Measurements from ENCODE around the gene SLC22A14. TPM values are rescaled to one million over a fixed set of nuclear protein-coding genes. Genes with fewer than 3 reads are reported as not detected.

Gene SLC22A14
- total and polyA plus RNA-seq, 10 of the 15 experiments (the other 5 are each of a cell fraction or from before 2014, with no cell fraction given), result not detected

DNA sequence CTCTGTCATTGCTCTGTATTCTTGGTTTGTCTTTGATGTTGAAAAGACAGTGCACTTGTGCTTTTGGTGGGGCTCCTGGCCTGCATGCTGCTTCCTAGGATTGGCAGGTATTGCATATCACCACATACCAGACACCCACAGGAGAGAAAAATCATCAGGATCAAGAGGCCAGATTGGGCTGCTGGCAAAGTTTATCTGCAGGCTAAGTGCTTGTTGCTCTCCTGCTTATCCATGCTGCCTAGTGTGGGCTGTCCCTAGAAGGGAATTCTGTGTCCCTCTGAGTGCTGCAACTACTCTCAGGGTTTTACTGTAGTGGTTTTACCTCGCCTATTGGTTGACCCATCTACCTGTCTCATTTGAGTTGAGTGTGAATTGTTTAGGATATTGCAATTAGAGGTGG, 17.3 kb upstream of the SLC22A14 start:
- H3K4me2 ChIP-seq (ENCODE audit: control insufficient read depth, insufficient read depth), result no peak overlapping the region
- CTCF ChIA-PET, result no interaction called here

GRCh38 chr3:38265604-38266307, 16.3 kb upstream of the SLC22A14 start, which contains the start of gene SLC22A13:
Gene SLC22A13, plus strand, starts transcription at chr3:38265812. Its CDS starts 49 bp downstream, at chr3:38265861.
- no peak for TF ChIP-seq NR2F1 (conservative IDR thresholded peaks at IDR 0.05)
- TF ChIP-seq CHD2 (IDR thresholded peaks at IDR 0.05; ENCODE audit: borderline replicate concordance, low read depth, low read length), result no peak
- TF ChIP-seq SREBF2 (IDR thresholded peaks at IDR 0.05; ENCODE audit: low read length), result no peak
- TF ChIP-seq, protein P1, sequence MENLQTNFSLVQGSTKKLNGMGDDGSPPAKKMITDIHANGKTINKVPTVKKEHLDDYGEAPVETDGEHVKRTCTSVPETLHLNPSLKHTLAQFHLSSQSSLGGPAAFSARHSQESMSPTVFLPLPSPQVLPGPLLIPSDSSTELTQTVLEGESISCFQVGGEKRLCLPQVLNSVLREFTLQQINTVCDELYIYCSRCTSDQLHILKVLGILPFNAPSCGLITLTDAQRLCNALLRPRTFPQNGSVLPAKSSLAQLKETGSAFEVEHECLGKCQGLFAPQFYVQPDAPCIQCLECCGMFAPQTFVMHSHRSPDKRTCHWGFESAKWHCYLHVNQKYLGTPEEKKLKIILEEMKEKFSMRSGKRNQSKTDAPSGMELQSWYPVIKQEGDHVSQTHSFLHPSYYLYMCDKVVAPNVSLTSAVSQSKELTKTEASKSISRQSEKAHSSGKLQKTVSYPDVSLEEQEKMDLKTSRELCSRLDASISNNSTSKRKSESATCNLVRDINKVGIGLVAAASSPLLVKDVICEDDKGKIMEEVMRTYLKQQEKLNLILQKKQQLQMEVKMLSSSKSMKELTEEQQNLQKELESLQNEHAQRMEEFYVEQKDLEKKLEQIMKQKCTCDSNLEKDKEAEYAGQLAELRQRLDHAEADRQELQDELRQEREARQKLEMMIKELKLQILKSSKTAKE (IDR thresholded peaks at IDR 0.05; ENCODE audit: low read depth, poor library complexity, severe bottlenecking), result no peak
- no peak for TF ChIP-seq ATF7 (IDR thresholded peaks at IDR 0.05; ENCODE audit: low read depth)
- TF ChIP-seq ZNF622 (IDR thresholded peaks at IDR 0.05), result no peak
- no peak for TF ChIP-seq KDM1A (IDR thresholded peaks at IDR 0.05; ENCODE audit: borderline replicate concordance)
- TF ChIP-seq NFXL1 (IDR thresholded peaks at IDR 0.05; ENCODE audit: borderline replicate concordance), result no peak
- no peak for TF ChIP-seq PML (IDR thresholded peaks at IDR 0.05; ENCODE audit: low read length)
- no peak for TF ChIP-seq ZBTB33 (IDR thresholded peaks at IDR 0.05)
- no peak for TF ChIP-seq STAT3 (IDR thresholded peaks at IDR 0.05; ENCODE audit: low read depth, low read length)
- no peak for TF ChIP-seq EED (IDR thresholded peaks at IDR 0.05; ENCODE audit: low read depth)
- no peak for TF ChIP-seq LARP7 (IDR thresholded peaks at IDR 0.05)
- no peak for TF ChIP-seq ZSCAN29 (IDR thresholded peaks at IDR 0.05)
- no peak within 1 kb of the TSS for H2AFZ ChIP-seq (ENCODE audit: control insufficient read depth, low read depth, low read length)
- no peak within 1 kb of the TSS for H3K9ac ChIP-seq (ENCODE audit: control insufficient read depth, insufficient read depth, low read length)
- no peak within 1 kb of the TSS for H3K4me3 ChIP-seq
- ChIA-PET RAD21 (ENCODE audit: unreplicated experiment) (interaction anchor here (1.6 kb wide), 1 partner anchor 129 kb away, joined by 3 read pairs; the partner anchor contains the start of gene ACAA1), SMC1A (ENCODE audit: uncharacterized antibody, unreplicated experiment) (no interaction called here), CTCF (no interaction called here), POLR2A (no interaction called here)
- 86% methylated on average over 9 of the region's 9 CpGs for WGBS (ENCODE audit: insufficient coverage, insufficient replicate concordance, low lambda C conversion rate, missing lambda C conversion rate)
- ATAC-seq (no peak), DNase-seq (ENCODE audit: low read depth, low spot score) (no peak), FAIRE-seq (no peak)
- H3K79me2 ChIP-seq (ENCODE audit: control insufficient read depth, insufficient read depth, low read length), result no peaks in the 10 kb centered on the region
- H3K27ac ChIP-seq (ENCODE audit: control insufficient read depth, insufficient read depth), result no peak within 1 kb of the TSS
- no peak within 1 kb of the TSS for H3K4me2 ChIP-seq (ENCODE audit: control insufficient read depth, insufficient read depth)
- in situ Hi-C loops (cut with MboI) (no loop called here), intact Hi-C loops (cut with micrococcal nuclease; ENCODE audit: unreplicated experiment) (no loop called here)
- BruUV-seq (replicated peaks), result no TSS peak
- no peaks in the 10 kb centered on the region for H4K20me1 ChIP-seq (ENCODE audit: control insufficient read depth, insufficient read depth)
- no peaks in the 10 kb centered on the region for H3K27me3 ChIP-seq (replicated peaks in 1 of 2; ENCODE audit: control insufficient read depth in 2 of 2, insufficient read depth in 2 of 2, low read length in 1 of 2)
- peaks cover 14% of the 10 kb centered on the region for H3K4me1 ChIP-seq (ENCODE audit: control insufficient read depth, insufficient read depth, low read length)
- no peaks in the 10 kb centered on the region for H3K36me3 ChIP-seq (ENCODE audit: control insufficient read depth in 2 of 2, insufficient read depth in 2 of 2, low read length in 1 of 2)
- no peaks in the 10 kb centered on the region for H3K9me3 ChIP-seq (replicated peaks; ENCODE audit: control insufficient read depth, insufficient read depth, low read length)

More for the DNA sequence above, 17.3 kb upstream of the SLC22A14 start:
- BruUV-seq (replicated peaks), result no TSS peak
- H3K9me3 ChIP-seq (replicated peaks; ENCODE audit: control insufficient read depth, insufficient read depth, low read length), result no peaks in the 10 kb centered on the region
- no peaks in the 10 kb centered on the region for H3K27me3 ChIP-seq (replicated peaks in 1 of 2; ENCODE audit: control insufficient read depth in 2 of 2, insufficient read depth in 2 of 2, low read length in 1 of 2)
- H3K4me1 ChIP-seq (ENCODE audit: control insufficient read depth, insufficient read depth, low read length), result peaks cover 14% of the 10 kb centered on the region
- H3K9ac ChIP-seq (ENCODE audit: control insufficient read depth, insufficient read depth, low read length), result no peak overlapping the region
- no peaks in the 10 kb centered on the region for H3K79me2 ChIP-seq (ENCODE audit: control insufficient read depth, insufficient read depth, low read length)
- H2AFZ ChIP-seq (ENCODE audit: control insufficient read depth, low read depth, low read length), result no peak overlapping the region
- intact Hi-C loops (cut with micrococcal nuclease; ENCODE audit: unreplicated experiment), result no loop called here
- ChIA-PET POLR2A (no interaction called here), RAD21 (ENCODE audit: unreplicated experiment) (interaction anchor here (1.2 kb wide), 1 partner anchor 9 kb away, joined by 3 read pairs; no protein-coding TSS in a partner anchor), SMC1A (ENCODE audit: uncharacterized antibody, unreplicated experiment) (no interaction called here)
- FAIRE-seq (no peak), DNase-seq (ENCODE audit: low read depth, low spot score) (no peak), ATAC-seq (no peak)
- 0% methylated on average over 1 of the region's 1 CpG for WGBS (ENCODE audit: insufficient coverage, insufficient replicate concordance, low lambda C conversion rate, missing lambda C conversion rate)
- in situ Hi-C loops (cut with MboI), result no loop called here
- H3K4me3 ChIP-seq, result no peak overlapping the region
- no peak overlapping the region for H3K27ac ChIP-seq (ENCODE audit: control insufficient read depth, insufficient read depth)
- no peak for TF ChIP-seq MEF2B (IDR thresholded peaks at IDR 0.05; ENCODE audit: partially characterized antibody, poor library complexity, severe bottlenecking)
- TF ChIP-seq PML (IDR thresholded peaks at IDR 0.05; ENCODE audit: low read length), result no peak
- no peak for TF ChIP-seq ZZZ3 (IDR thresholded peaks at IDR 0.05; ENCODE audit: control insufficient read depth, insufficient read length, low read depth)
- TF ChIP-seq FOS (IDR thresholded peaks at IDR 0.05; ENCODE audit: borderline replicate concordance, extremely low read depth, insufficient read length), result no peak
- H4K20me1 ChIP-seq (ENCODE audit: control insufficient read depth, insufficient read depth), result no peaks in the 10 kb centered on the region
- no peaks in the 10 kb centered on the region for H3K36me3 ChIP-seq (ENCODE audit: control insufficient read depth in 2 of 2, insufficient read depth in 2 of 2, low read length in 1 of 2)
